Measurements from ENCODE around the gene PPIL3.

- TF ChIP-seq PATZ1 (CRISPR knock-in tag; IDR thresholded peaks at IDR 0.05; ENCODE audit: borderline replicate concordance), result no peak
- no peak for TF ChIP-seq ZNF70 (CRISPR knock-in tag; IDR thresholded peaks at IDR 0.05)
- TF ChIP-seq CREB5 (CRISPR knock-in tag; IDR thresholded peaks at IDR 0.05; ENCODE audit: low read depth), result no peak
- no peak for TF ChIP-seq OSR1 (CRISPR knock-in tag; IDR thresholded peaks at IDR 0.05)
- no peak for TF ChIP-seq RARB (CRISPR knock-in tag; IDR thresholded peaks at IDR 0.05)
- TF ChIP-seq GLIS3 (CRISPR knock-in tag; IDR thresholded peaks at IDR 0.05), result no peak
- no peak for TF ChIP-seq ISL1 (CRISPR knock-in tag; IDR thresholded peaks at IDR 0.05)
- no peak for TF ChIP-seq ESRRG (CRISPR knock-in tag; IDR thresholded peaks at IDR 0.05)
- no peak for TF ChIP-seq SNAI2 (CRISPR knock-in tag; IDR thresholded peaks at IDR 0.05)
- TF ChIP-seq ZFP3 (CRISPR knock-in tag; IDR thresholded peaks at IDR 0.05), result no peak
- no peak for TF ChIP-seq ZFP30 (CRISPR knock-in tag; IDR thresholded peaks at IDR 0.05)
- TF ChIP-seq TCF4 (CRISPR knock-in tag; IDR thresholded peaks at IDR 0.05; ENCODE audit: borderline replicate concordance), result no peak
Measured at GRCh38 chr2:200873560-200873959, 15.3 kb downstream of the PPIL3 start.

All from SK-N-SH treated with all-trans-retinoic acid at 6 μM for 48 hours (cell line).